ENCODE measurements around the gene EBLN1. TPM values are rescaled to one million over a fixed set of nuclear protein-coding genes. Genes with fewer than 3 reads are reported as not detected.
"Not testable (repeated sequence)": the region's sequence is repeated elsewhere in the genome, so short reads cannot be mapped to it uniquely, and the experiment has no call there.

EBLN1 gene
- polyA plus RNA-seq, 3 donors: not detected

DNA sequence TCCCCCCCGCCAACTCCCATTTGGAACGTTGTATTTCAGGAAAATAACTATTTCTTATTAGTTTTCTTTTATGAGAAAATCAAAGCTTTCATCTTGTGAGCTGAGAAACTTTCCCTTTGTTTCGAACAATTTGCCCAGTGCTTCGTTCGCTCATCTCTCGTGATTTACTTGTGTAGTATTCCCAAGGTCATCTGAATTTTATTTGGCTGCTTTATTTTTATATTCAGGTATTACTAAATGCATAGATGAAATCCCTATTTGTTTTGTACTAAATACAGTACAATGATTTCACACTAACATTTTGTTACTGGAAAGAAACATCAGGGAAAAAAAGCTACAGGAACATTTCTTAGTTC is 12.0 kb upstream of the EBLN1 start:
- WGBS, 3 donors: 1 to 4% (median 2%) methylated on average over 6 of the region's 6 CpGs
- no peak overlapping the region for H3K27ac ChIP-seq (ENCODE audit: low read depth, low read length)

DNA sequence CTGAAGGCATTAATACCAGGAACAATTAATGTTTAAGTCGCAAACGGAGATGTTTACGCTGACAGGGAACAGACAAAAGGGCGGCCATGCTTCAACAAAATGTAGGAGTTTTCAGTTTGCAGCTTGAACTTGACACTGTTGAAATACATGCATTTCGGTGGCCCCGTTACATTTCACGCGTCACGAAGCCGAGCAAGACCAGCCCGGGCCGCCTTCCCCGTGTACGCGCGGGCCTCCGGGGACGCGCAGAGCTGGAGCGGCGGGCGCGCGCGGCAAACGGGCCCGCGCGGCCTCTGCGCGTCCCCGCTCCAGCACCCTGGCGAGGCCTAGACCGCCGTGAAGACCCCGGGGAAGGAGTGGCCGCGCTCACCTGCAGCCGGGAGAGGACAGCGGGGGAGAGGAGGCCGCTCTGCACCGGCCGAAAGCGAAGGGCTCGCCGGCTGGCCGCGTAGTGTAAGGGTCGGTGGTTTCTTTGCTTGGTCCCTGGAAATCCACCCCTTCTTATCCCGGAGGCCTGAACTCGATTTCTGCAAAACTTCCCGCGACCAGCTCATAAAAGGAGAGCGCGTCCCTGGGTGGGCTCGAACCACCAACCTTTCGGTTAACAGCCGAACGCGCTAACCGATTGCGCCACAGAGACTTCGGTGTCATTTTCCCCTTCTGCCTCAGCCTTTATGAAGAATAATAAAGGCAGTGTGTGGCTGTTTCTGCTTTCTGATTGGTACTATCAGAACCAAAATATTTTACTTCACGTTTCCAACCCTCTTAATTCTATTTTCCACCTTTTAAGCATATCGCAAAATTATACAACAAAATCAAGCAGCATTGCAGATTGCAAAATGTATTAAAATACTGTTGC is 11.4 kb upstream of the EBLN1 start:
- no peak overlapping the region for H3K27ac ChIP-seq (ENCODE audit: low read depth, low read length)
- WGBS, 3 donors: 0 to 1% (median 0%) methylated on average over 65 of the region's 65 CpGs

DNA sequence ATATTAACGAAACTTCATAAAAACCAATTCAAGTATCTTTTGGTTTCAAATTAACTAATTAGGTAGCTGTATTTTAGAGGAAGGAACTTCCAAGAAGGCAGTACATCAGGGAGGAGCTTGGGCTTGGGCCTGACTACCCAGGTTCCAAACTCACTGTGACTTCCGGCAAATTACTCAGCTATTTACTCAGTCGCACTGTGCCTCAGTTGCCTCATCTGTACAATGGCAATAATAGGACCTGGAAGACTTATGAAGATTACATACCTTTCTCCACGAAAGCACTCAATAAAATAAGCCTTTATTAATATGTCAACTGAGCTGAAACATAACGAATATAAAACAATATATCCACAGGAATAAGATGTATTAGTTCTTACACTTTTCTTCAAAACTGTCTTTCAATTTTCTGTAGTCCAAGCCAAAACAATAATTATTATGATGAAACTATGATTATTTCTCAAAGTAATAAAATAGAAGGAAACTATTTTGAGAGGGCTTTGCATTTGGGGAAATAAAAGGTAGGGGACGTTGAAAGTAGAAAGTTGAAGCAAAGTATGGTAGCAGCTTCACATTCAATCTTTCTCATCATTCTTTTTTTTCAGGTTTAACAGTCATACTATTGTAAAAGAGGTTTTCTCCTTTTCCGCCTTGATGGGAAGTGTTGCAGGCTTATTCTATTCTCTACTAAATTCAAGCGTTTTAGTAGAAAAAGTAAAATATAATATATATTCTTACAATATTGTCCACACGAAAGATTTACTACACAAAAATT is 10.5 kb upstream of the EBLN1 start:
- 45 to 52% (median 46%) methylated on average over 9 of the region's 9 CpGs for WGBS, 3 donors
- no peak overlapping the region for H3K27ac ChIP-seq (ENCODE audit: low read depth, low read length)

DNA sequence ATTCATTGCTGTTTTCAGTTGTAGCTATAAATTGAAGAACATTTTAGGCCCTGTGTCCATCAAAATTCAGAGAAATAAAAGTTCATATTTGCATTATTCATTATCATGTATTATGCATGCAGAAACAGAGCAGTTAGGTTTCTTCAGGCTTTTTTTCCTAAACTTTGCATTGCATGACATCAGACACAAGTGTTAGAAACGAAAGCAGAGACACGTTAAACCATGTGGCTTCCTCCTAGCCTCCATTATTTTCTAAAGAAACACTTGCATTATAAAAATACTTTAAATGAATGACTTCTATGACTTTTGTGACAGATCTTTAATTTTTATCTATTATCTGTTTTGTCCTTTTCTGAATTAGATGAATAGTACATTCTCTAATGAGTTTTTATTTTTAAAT is 8.8 kb upstream of the EBLN1 start:
- 70 to 94% (median 83%) methylated on average over 2 of the region's 2 CpGs for WGBS, 3 donors

DNA sequence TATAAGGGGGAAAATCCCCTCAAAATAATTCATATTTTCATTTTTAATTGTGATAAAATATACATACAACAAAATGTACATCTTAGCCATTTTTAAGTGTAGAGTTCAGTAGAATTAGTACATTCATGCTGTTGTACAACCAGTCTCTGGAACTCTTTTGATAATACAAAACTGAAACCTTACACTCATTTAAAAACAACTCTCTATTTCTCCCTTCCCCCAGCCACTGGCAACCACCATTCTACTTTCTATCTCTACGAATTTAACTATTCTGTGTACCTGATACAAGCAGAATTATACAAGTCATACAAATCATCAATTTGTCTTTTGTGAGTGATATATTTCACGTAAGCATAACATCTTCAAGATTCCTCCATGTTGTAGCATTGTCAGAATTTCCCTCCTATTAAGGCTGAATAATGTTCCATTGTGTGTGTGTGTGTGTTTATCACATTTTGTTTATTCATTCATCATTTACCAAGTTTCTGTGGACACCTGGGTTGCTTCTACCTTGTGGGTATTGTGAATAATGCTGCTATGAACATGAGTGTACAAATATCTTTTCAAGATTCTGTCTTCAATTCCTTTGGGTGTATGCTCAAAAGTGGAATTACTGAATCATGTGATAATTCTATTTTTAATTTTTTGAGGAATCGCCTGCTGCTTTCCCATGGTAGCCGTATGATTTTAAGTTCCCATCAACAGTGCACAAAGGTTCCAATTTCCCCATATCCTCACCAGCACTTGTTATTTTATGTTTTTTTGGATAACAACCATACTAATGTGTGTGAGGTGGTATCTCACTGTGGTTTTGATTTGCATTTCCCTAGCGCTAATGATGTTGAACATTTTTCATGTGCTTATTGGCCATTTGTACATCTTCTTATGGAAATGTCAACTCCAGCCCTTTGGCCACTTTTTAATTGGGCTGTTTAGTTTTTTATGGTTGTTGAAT is 4.7 kb upstream of the EBLN1 start:
- WGBS, 3 donors: 80 to 88% (median 87%) methylated on average over 5 of the region's 5 CpGs
- H3K27ac ChIP-seq (ENCODE audit: low read depth, low read length): no peak overlapping the region

More for the DNA sequence above, 8.8 kb upstream of the EBLN1 start:
- no peak overlapping the region for H3K27ac ChIP-seq (ENCODE audit: low read depth, low read length)

DNA sequence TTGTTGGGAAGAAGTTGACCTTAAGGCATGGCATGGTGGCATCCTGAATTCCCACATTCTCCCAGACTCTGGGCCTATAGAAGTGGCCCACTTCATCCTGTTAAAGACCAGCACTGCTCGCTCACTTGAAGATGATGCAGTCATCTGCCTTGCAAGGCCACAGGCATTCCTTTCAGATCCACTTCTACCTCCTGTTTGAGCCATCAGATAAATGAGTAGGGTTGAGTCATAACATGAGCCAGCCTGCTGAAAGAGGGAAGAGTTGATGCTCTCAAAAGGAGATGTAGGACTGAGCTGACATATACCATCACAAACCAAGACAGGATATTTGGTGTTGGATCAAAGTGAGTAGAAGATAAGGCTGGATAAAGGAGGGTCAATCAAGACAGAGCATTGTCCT is 1.5 kb upstream of the EBLN1 start:
- WGBS, 3 donors: 87 to 100% (median 100%) methylated on average over 1 of the region's 1 CpG
- H3K27ac ChIP-seq (ENCODE audit: low read depth, low read length): no peak overlapping the region

DNA sequence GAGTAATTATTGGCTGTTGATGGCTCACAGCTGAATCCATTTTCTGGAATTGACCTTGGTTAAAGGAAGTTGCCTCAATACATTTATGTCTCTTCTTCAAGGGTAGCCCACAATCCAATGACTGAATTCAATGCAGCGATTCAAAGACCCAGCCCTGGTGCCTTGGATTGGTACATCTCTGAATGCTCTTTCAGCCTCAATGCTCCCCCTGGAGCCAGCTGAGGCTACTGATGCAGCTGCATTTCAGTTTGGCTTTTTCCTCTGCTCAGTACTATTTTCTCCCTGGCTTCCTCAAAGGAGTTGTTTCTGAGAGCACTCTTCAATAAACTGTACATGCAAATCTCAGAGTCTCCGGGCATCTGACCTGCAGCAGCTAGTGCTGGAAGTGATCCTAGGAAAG is 633 bp upstream of the EBLN1 start:
- H3K27ac ChIP-seq (ENCODE audit: low read depth, low read length): no peak overlapping the region
- WGBS, 3 donors: 85 to 88% (median 86%) methylated on average over 2 of the region's 2 CpGs

DNA sequence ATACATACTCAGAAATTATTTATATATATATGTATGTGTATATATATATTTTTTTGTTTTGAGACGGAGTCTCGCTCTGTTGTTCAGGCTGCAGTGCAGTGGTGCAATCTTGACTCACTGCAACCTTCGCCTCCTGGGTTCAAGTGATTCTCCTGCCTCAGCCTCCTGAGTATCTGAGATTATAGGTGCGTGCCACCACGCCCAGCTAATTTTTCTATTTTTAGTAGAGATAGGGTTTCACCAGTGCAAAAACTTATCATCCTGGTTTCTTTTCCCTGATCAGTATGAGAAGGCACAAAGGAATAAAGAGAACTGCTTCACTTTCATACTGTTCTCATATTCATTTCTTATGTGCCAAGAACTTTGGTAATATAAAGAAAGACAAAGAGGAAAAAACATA is 731 bp downstream of the EBLN1 start:
- H3K27ac ChIP-seq (ENCODE audit: low read depth, low read length): not testable (repeated sequence)
- 91 to 94% (median 94%) methylated on average over 5 of the region's 5 CpGs for WGBS, 3 donors

DNA sequence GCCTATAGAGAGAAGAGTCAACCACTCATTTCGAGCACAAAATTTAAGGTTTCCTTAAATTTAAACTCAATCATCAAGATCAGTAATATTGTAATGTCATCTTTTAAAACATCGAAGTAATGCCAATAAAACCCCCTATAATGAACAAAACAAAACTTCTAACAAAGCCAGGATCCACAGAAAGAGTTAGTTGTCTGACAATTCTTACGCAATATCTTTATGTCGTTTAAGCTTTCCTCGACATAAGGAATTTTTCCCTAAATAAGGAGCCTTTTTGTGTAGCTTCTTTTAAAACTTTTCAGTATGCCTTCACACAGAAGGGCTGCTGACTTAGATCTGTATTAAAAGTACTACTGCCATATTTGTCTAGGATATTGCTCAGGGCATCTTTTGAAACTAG is 7.5 kb downstream of the EBLN1 start:
- no peak overlapping the region for H3K27ac ChIP-seq (ENCODE audit: low read depth, low read length)
- WGBS, 3 donors: 64 to 87% (median 87%) methylated on average over 5 of the region's 5 CpGs

DNA sequence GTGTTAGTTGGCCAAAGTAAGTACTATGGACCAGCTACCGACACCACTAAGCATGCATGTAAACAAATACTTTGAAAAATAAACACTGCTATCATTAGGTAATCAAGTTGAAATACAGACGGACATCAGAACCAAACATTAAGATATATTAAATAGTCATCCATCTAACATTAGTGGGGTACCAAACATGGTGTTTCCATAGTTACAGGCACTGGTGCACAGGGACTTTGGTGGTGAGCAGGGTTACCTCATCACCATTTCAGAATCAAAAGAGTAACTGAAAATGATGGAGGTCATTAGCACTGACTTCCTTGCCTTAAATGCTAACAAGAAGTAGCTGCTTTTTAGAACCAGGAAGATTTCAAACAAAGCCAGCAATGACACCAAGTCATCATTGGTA is 23.9 kb downstream of the EBLN1 start:
- 12 to 72% (median 66%) methylated on average over 2 of the region's 2 CpGs for WGBS, 3 donors
- no peak overlapping the region for H3K27ac ChIP-seq (ENCODE audit: low read depth, low read length)

DNA sequence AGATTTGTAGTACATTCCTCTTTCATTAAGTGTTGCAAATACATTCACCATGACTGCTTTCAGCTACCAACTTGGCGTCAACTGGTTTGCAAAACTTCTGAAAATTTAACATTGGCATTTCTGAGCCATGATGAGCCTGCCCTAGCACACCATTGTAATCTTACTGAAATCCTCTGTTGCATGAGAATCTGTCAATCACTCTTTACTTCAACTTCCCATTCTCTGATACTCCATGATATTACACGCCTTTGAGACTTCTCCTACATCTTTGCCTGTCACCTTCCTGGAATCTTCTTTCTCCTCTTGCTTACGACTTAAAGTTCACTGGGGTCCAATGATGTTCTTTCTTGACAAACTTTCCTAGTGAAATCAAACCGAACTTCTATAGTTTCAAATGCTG is 32.2 kb downstream of the EBLN1 start:
- 70 to 78% (median 76%) methylated on average over 4 of the region's 4 CpGs for WGBS, 3 donors
- no peak overlapping the region for H3K27ac ChIP-seq (ENCODE audit: low read depth, low read length)

DNA sequence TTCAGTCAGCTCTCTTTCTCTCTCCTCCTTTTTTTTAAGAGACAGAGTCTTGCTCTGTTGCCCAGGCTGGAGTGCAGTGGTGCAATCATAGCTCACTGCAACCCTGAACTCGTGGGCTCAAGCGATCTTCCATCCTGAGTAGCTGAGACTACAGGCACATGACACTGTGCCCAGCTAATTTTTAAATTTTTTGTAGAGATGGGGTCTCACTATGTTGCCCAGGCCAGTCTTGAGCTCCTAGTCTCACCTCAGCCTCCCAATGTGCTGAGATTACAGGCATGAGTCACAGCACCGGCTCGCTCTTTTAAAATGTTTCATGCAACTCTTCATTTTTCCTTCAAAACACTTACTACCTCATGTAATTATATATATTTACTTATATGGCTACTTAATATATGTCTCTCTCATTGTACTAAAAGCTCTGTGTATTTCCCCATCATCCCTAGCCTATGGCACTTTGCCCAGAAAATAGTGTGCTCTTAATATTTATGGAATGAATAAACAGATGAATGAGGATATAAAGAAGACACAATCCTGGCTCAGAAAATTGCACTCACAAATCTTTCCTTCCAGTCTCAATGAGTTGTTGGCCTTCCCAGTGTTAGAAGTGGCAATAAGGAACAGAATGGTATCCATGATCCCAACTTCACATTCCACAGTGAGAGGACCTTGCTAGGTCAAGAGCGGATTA is 33.9 kb downstream of the EBLN1 start:
- WGBS, 3 donors: 77 to 87% (median 84%) methylated on average over 5 of the region's 5 CpGs
- no peak overlapping the region for H3K27ac ChIP-seq (ENCODE audit: low read depth, low read length)

DNA sequence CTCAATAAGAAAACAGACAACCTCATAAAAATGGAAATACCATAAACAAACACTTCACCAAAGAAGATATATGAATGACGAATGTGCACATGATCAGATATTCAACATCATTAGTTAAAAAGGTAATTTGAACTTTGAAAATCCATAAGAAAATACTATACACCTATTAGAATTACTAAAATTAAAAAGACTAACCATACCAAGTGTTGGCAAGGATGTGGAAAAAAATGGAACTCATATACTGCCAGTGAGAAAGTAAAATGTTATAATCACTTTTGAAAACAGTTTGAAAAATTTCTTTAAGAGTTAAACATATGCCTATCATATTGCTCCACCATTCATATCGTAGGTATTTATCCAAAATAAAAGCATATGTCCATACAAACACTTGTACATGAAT is 37.1 kb downstream of the EBLN1 start:
- H3K27ac ChIP-seq (ENCODE audit: low read depth, low read length): no peak overlapping the region
- WGBS, 3 donors: 77 to 91% (median 88%) methylated on average over 2 of the region's 2 CpGs

DNA sequence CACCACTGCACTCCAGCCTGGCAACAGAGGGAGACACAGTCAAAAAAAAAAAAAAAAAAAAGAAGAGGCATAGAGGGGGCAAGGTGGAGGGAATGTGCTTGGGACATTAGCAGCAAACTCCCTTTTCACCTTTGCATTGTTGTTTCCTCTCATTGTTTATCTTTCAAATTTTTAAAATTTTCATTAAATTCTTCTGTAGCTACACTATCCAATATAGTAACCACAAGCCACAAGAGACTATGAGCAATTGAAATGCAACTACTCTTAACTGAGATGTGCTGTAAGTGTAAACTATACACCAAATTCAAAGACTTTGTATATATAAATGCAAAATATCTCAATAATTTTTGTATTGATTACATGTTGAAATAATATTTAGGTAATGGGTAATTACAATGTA is 43.4 kb downstream of the EBLN1 start:
- H3K27ac ChIP-seq (ENCODE audit: low read depth, low read length): no peak overlapping the region

DNA sequence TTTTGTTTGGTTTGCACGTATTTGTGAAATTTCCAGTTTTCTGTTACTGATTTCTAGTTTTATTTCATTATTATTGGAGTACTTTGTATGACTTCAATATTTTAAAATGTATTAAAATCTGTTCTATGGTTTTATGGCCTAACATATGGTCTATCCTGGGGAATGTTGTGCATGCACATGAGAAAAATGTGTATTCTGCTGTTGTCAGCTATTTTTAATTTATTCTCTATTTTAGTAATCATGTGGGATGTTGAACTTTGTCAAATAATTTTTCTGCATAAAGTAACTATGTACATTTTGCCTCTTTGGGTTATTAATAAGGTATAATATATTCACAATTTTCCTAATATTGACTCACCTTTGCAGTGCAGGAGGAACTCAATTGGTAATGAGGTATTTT is 46.7 kb downstream of the EBLN1 start:
- WGBS, 3 donors: 95 to 96% (median 95%) methylated on average over 1 of the region's 1 CpG
- no peak overlapping the region for H3K27ac ChIP-seq (ENCODE audit: low read depth, low read length)

DNA sequence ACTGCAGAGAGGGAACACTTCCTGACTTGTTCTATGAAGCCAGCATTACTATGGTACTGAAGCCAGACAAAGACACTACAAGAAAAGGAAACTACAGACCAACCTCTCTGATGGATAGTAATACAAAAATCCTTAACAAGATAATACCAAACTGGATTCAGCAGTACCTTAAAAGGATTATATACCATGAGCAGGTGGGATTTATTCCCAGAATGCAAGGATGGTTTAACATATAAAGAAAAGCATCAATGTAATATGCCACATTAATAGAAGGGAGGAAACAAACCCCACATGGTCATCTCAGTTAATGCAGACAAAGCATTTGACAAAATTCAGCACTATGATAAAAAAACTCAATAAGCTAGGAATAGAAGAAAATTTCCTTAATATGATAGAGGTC is 47.2 kb downstream of the EBLN1 start:
- H3K27ac ChIP-seq (ENCODE audit: low read depth, low read length): no peak overlapping the region

DNA sequence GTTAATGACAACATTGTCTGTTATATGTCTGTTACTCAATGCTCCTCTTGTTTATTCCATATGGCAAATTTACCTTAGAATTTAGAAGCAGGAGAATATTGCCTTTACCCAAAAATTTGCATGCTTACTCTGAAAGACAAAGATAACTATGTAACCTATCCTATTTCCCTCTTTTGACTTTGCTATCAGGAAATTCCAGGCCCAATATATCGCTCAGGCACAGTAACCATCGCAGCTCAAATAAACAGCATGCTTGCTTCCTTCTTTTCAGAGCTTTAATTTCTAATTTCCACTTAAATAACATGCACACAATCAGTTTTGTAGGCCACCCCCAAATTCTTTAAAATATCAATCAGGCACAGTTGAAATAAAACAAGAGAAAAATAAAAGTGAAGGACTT is 57.8 kb downstream of the EBLN1 start:
- WGBS, 3 donors: 52 to 79% (median 72%) methylated on average over 2 of the region's 2 CpGs
- H3K27ac ChIP-seq (ENCODE audit: low read depth, low read length): no peak overlapping the region

DNA sequence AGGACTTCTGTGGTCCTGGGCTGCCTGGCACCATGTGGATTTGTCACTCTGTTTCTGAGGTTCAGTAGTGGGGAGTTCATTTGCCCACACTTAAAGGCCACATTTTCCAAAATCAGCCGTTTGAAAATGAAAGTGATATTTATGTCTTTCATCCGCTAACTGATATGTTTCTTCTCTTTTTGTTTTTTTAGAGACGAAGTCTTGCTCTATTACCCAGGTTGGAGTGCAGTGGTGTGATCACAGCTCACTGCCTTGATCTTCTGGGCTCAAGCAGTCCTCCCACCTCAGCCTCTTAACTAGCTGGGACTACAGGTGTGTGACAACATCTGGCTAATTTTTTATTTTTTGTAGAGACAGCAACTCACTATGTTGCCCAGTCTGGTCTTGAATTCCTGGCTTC is 58.6 kb downstream of the EBLN1 start:
- no peak overlapping the region for H3K27ac ChIP-seq (ENCODE audit: low read depth, low read length)
- WGBS, 3 donors: 51 to 80% (median 61%) methylated on average over 3 of the region's 3 CpGs
